ENCODE measurements around the gene CHML.

The CHML gene

DNA sequence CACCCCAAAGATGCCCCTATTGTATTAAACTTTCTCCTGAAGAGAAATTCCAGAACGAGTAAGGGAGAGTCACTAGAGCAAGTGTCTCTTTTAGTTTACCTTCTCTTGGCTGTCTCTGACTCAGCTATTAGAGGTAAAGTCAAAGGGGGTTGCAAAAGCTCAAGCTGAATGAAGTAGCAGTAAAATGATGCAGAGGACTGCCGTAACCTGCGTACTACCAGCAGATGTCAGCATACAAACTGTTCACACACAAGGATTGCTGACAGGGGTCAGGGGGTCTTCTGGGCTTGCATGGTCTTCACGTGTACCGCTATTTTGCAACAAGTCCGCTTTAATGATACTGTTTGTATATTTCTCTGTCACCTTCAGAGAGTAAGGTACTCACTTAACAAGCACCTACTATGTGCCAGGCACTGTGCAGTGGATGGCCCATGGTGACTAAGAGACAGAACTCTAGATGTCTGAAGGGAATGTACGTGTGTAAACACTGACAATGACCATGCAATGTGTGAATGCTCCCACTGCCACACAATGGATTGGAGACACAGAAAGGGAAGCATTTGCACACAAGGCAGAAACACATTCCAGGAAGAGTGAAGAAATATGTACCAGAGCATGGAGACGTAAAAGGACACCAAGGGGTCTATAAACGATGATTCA lies 34.9 kb downstream of the CHML start:
- H3K4me3 ChIP-seq (ENCODE audit: low read length): no peak overlapping the region
- peak; percentile 71 for DNase-seq (ENCODE audit: low read depth)
- TF ChIP-seq, protein P1, sequence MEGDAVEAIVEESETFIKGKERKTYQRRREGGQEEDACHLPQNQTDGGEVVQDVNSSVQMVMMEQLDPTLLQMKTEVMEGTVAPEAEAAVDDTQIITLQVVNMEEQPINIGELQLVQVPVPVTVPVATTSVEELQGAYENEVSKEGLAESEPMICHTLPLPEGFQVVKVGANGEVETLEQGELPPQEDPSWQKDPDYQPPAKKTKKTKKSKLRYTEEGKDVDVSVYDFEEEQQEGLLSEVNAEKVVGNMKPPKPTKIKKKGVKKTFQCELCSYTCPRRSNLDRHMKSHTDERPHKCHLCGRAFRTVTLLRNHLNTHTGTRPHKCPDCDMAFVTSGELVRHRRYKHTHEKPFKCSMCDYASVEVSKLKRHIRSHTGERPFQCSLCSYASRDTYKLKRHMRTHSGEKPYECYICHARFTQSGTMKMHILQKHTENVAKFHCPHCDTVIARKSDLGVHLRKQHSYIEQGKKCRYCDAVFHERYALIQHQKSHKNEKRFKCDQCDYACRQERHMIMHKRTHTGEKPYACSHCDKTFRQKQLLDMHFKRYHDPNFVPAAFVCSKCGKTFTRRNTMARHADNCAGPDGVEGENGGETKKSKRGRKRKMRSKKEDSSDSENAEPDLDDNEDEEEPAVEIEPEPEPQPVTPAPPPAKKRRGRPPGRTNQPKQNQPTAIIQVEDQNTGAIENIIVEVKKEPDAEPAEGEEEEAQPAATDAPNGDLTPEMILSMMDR (IDR thresholded peaks at IDR 0.05; ENCODE audit: insufficient read depth, low read depth, low read length, missing control alignments): peak; percentile 39

DNA sequence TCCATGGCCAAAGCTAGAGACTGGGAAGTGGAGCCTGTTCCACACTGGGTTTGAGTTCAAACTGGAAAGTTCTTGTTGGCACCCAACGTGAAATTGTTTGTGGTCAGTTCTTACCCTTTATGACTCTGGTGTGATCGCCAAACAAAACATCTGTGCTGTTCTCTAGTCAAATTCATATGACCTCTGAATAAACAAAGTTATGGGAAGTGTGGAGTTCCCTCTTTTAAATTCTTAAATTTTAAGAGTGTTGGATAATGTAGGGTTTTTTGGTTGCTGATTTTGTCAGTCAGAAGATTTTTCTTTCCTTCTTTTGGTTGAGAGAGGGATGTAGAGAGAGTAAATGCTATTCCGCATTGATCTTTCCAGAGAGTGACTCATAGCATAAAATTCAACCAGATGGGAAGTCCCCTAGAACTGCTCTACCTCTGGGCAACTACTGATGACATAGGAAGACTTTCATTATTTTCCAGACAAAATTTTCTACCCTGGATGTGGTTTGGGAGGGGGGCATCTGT lies 36.4 kb downstream of the CHML start:
- TF ChIP-seq, protein P1 (IDR thresholded peaks at IDR 0.05; ENCODE audit: insufficient read depth, low read depth, low read length, missing control alignments): no peak
- no peak for DNase-seq (ENCODE audit: low read depth)
- H3K4me3 ChIP-seq (ENCODE audit: low read length): no peak overlapping the region

DNA sequence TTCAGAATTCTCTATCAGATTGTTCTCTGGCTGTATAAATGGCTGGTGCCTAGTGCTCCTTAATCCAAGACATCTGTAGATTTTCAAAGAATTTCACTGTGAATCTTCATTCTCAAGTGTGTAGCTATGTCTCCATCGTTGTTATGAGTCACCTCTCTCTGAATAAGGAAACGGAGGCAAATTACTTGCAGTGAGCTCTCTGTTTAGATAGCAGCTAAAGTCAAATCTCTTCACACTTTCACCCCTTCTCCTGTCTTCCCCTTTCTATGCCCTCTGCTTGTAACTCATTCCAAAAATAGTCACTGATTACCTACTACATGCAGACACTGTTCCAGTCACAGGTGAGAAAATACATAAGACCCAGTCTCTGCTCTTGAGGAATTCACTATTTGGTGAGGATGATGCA lies 39.7 kb downstream of the CHML start:
- DNase-seq (ENCODE audit: low read depth): peak; percentile 46
- TF ChIP-seq, protein P1 (IDR thresholded peaks at IDR 0.05; ENCODE audit: insufficient read depth, low read depth, low read length, missing control alignments): no peak
- H3K4me3 ChIP-seq (ENCODE audit: low read length): no peak overlapping the region

DNA sequence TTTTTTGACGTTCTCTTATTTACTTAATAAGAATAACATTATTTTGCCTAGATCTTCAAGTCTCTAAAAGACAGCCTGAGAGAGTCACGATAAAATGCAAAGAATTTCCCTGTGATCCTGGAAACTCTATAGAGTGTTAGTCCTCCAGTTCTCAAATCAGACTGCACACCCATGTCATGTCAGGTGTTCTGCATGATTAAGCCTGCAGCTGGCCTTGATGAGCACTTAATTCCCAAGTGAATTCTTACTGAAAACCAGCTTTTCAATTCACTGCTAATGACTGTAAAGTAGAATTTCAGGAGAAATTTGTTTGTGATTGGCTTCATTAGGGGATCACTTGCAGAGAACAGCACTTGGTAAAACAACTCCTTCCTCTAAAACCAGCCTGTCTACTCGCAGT lies 41.9 kb downstream of the CHML start:
- TF ChIP-seq, protein P1 (IDR thresholded peaks at IDR 0.05; ENCODE audit: insufficient read depth, low read depth, low read length, missing control alignments): no peak
- no peak overlapping the region for H3K4me3 ChIP-seq (ENCODE audit: low read length)
- no peak for DNase-seq (ENCODE audit: low read depth)

DNA sequence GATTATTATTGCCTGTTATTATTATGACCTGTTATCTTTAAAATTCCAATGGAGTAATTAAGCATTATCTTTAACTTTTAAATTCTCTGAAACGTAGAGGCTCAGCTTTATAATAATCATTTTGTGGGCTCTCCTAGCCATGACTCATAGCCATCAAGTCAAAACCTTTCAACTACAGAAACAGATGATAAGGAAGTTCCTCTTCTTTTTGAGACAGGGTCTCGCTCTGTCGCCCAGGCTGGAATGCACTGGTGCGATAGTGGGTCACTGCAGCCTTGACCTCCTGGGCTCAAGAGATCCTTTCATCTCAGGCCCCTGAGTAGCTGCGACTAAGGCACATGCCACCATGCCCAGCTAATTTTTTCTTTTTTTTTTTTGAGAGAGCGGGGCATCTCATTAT lies 43.5 kb downstream of the CHML start:
- TF ChIP-seq, protein P1 (IDR thresholded peaks at IDR 0.05; ENCODE audit: insufficient read depth, low read depth, low read length, missing control alignments): no peak
- no peak overlapping the region for H3K4me3 ChIP-seq (ENCODE audit: low read length)
- no peak for DNase-seq (ENCODE audit: low read depth)

DNA sequence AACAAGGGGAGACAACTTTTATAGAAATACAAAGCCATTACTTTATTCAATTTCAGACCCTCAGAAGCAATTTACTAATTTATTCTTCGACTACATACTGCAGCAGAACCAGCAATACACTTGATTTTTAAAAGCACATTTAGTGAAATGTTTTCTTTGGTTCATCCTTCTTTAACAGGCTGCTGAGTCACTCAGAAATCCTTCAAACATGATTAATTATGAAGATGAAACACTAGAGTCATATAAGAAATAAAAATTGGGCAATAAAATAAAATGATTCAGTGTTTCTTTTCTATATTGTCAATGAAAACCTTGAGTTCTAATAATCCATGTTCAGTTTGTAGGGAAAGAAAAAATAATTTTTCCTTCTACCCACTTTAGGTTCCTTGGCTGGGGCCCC lies 47.0 kb downstream of the CHML start:
- peak; percentile 74 for DNase-seq (ENCODE audit: low read depth)
- no peak overlapping the region for H3K4me3 ChIP-seq (ENCODE audit: low read length)
- TF ChIP-seq, protein P1 (IDR thresholded peaks at IDR 0.05; ENCODE audit: insufficient read depth, low read depth, low read length, missing control alignments): no peak

Data from epithelial cell of esophagus (primary cell).